Effector CD8-positive, alpha-beta T cell (primary cell): ENCODE measurements around the gene DAB1.

Experiments
- DNase-seq: peaks from one replicate; lab custom pipeline; 2025; lab: John Stamatoyannopoulos, UW

Gene DAB1

DNA sequence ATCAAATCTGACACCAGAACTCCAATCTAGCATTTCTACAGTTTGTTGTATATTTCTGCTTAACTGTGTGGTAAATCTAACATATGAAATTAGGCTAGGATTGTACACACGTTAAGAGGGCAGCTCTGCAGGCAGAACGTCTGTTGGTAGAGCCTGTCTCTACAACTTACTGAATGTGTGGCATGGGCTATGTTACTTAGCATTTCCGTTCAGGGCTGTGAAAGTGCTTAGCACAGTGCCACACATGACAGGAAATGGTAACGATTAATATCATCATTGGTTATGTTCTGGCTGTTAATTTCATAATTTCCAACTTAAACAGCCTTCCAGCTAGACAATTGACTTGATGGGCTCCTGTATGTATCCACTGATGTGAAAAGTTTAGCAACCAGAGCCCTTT is 448.4 kb downstream of the DAB1 start:
- no peak for DNase-seq

DNA sequence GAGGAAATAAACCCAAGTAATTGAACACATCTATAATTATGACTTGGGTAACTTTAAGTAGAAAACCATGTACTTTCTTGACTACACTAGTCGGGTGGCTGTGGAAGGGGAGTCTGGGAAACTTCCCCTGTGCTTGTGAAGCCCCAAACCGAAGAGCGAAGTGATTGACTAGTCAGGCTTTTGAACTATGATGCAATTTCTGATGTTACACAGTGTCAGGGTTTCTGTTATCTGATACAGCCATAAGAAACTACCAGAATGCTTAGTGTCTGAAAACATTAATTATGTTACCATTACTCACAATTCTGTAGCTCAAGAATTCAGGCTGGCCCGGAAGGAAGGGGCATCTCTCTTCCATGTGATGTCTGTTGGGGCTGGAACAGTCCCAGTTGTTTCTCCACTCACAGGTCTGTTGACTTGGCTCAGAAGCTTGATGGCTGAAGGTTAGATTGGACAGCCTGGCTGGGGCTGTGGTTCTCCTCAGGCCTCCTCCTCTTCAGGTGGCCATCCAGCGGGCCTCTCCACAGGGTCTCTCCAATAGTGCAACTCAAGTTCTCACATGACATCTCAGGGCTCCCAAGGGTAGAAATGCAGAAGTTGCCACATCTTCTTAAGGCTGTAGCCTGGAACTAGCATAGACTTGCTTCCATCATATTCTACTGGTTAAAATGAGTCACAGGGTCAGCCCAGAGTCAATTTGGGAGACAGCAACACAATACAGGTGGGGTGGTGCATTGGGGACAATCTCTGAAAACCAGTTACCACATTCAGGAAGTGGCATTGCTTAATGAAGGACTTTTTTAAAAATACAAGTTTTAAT is 449.7 kb downstream of the DAB1 start:
- DNase-seq, result no peak

DNA sequence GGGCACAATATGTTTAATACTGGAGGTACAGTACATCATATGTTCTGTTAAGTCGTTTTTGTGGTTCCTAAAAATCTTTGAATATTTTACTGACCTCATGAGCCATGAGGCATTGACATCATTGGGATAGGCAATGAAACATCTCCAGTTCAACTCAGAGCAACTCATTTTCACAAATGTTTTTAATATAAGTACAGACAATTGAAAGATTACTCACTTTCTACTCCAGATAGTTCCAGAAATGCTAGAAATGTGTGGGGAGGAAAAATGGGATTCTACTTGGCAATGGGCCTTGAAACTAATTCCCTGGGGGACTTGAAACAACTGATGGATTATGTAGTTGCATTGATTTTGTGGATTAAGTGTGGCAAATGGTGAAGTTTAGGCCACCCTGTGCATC is 450.9 kb downstream of the DAB1 start:
- no peak for DNase-seq

- no peak for DNase-seq
Measured at GRCh38 chr1:56970280-56970679, 453.6 kb downstream of the DAB1 start.

DNA sequence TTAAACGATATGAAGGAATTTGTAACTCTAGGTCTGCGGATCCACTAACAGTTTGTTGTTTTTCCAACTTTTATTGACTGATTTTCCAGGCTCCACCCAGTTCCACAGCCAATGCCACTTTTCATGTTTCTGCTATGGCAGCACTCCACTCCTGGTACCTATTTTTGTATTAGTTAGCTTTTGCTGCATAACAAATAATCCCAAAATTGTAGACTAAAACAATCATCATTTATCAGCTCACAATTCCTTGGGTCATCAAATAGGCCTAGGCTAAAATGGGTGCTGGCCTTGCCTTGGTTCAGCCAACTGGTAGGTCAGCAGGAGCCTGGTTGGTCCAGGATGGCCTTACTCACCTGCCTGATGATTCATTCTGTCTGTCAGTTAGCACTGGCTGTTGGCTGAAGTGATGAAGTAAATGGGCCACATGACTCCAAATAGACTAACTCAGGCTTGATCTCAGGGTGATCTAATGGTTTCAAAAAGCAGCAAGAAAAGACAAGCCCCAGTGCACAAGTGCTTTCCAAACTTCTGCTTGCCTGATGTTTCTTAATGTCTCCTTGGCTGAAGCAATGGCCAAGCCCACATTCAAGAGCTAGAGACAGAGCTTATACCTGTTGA is 454.9 kb downstream of the DAB1 start:
- DNase-seq, result no peak

DNA sequence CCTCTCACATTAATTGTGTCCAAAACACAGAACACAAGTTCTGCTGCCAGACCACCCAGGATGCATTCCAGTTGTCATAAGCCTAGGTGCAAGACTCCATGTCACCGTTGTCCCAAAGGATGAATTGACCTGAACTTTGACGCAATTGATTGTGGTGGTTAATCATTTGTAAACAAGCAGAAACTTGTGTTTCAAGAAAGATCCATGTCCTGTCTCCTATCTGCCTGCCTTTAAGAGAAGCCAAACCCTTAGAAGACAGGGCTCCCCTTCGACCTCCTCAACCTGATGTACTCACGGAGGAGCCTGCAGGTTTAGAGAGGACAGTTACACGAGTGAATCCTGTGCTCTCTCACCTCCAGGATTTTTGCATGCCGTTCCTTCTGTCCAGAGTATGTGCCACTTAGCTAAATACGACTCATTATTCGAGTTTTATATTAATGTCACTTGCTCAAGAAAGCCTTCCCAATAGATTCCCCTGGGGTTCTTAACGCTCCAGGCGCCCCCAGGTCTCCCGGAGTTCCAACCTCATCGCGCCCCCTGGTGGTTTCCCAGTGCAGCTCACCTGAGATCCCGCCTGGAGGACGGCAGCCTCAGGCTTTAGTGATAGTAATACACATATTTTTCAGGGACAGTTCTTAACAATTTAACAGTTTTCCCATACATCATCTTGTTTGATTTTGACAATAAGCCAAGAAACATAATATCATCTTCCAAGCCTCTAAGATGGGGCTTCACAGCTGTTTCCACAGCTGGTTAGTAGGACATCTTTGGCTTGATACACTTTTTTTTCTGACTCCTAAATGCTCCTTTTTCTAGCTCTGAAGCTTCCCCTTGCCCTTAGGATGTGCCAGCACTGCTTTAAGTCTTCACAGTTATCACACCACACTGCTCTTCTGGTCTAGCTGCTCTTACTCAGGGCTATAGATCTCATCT is 455.7 kb downstream of the DAB1 start:
- no peak for DNase-seq

GRCh38 chr1:56967355-56967754 is 456.5 kb downstream of the DAB1 start:
- DNase-seq, result no peak

DNA sequence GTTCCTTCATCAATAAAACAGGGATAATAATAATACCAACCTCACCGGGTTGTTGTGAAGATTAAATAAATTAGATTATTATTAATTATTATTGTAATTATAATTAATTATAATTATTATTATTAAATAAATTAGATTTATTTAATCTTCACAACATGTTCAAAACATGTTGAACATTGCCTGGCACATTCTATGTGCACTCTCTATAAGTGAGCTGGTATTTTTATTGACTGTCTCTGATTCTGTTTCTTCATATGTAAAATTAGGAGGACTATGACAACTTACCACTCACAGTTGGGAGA is 457.2 kb downstream of the DAB1 start:
- no peak for DNase-seq

GRCh38 chr1:56965916-56966697 is 457.8 kb downstream of the DAB1 start, which contains the start of gene C8B:
TSS of gene C8B (minus strand) at chr1:56966015. CDS start at chr1:56965948, 67 bp downstream.
- DNase-seq, result no peak

DNA sequence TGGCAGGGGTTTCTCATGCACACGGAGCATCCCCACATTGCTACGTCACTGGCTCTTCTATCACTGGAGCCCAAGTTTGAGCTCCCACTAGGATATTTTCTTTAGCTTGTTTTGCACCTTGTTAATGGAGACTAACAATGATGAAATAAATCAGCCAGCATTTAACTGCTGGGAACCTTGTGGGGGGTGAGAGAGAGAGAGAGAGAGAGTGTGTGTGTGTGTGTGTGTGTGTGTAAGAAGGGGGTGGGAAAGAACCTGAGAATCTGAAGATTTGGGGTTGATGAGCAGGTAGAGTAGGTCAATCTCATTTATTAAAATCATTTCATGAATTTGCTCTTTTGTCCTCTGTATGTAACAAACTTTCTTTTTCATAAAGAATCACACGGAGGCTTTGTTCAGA is 458.7 kb downstream of the DAB1 start:
- no peak for DNase-seq

GRCh38 chr1:56964349-56965017 is 459.4 kb downstream of the DAB1 start:
- no peak for DNase-seq

- no peak for DNase-seq
Measured at GRCh38 chr1:56963667-56964066, 460.2 kb downstream of the DAB1 start.

DNA sequence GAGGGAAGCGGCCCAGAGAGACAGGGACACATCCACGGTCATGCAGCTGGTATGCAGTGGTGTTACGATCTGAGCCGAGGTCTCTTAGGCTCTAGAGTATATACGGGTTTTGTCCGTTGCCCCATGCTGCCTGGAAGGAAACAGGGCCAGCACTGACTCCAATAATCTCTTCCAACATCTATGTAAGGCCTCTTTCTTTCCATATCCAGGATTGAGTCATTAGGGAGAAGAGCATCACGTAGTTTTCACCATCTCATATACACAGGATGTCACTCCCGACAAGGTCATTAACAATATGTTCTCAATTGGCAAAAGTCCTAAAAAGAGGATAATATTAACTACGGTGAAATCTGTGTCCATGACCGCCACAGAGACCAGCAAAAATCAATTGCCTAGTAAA is 462.4 kb downstream of the DAB1 start:
- DNase-seq, result no peak

DNA sequence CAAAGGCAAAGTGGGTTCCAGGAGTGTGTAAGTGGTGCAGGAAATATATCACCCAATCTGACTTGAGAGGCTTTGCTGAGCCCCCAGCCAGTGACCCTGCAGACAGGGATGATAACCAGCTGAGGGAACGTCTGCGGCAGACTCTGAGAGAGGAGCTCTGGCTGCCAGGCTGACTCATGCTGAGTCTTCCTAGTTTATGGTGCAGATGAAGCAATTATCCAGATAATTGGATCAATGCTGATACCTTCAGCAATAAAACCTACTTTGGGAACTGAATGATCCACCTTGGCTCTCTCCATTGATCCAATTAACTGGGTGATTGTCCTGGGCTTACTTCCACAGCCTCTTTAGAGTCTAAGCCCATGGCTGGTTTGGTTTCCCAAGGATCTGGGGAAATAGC is 465.3 kb downstream of the DAB1 start:
- no peak for DNase-seq

- no peak for DNase-seq
Measured at GRCh38 chr1:56957931-56958330, 465.9 kb downstream of the DAB1 start.

- DNase-seq, result no peak
Measured at GRCh38 chr1:56954664-56955063, 469.2 kb downstream of the DAB1 start.

DNA sequence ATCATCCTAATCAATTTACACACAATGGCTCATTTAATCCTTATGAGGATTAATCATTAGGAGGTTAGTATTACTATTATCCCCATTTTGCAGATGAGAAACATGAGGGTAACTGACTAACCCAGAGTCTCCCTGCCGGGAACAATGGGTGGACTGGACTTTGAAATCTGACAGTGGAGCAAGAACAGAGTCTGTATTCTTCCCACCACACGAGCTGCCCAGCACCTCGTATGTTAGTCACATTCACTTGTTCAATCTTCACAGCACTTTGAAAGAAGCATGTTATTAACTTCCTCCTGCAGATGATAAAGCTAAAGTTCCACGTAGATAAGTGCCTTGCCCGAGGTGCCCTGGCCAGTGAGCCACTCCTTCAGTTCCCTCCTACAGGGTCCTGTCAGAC is 470.5 kb downstream of the DAB1 start:
- no peak for DNase-seq

- no peak for DNase-seq
Measured at GRCh38 chr1:56952501-56952900, 471.4 kb downstream of the DAB1 start.

GRCh38 chr1:56948403-56949023 is 475.3 kb downstream of the DAB1 start:
- no peak for DNase-seq
